PC-9 (cell line): ENCODE data around the gene PDE4D. TPM values are rescaled to one million over a fixed set of nuclear protein-coding genes. Genes with fewer than 3 reads are reported as not detected.

Source experiments
- BruUV-seq: library from RNA; stranded (reverse); fragments of 400-500 nt; replicated peaks from 2 replicates; lab custom pipeline; 2021; lab: Mats Ljungman, UMichigan
- CTCF ChIA-PET: fragments of 300-600 bp; sonication (Branson Sonifier 250); formaldehyde crosslinking; loops from one replicate; lab custom pipeline; 2022; ENCODE audit warnings: antibody characterized with exemption; lab: Charles Lee
- POLR2A ChIA-PET: fragments of 300-600 bp; sonication (Branson Sonifier 250); formaldehyde crosslinking; loops from one replicate; lab custom pipeline; 2022; ENCODE audit warnings: antibody characterized with exemption; ENCODE audit not compliant: unreplicated experiment; lab: Charles Lee
- DNase-seq, 2 experiments: peaks; one replicate each; pipeline versions ENCODE4 v3.0.0 to v3.0.0-alpha.2; 2015 to 2022; ENCODE audit warnings: mixed read lengths in 1 of 2
- H2AFZ ChIP-seq: fragments of 200-600 bp; sonication (generic); 2 replicates; pipeline ENCODE4 v1.8.1; 2017; ENCODE audit warnings: antibody characterized with exemption
- H3F3A ChIP-seq: fragments of 200-600 bp; sonication (generic); 2 replicates; pipeline ENCODE4 v1.8.1; 2017; ENCODE audit warnings: antibody characterized with exemption, mild to moderate bottlenecking, low read depth; ENCODE audit not compliant: insufficient read depth
- H3K27ac ChIP-seq: fragments of 200-600 bp; sonication (generic); 2 replicates; pipeline ENCODE4 v1.6.1; 2016; ENCODE audit warnings: mixed run types
- H3K27me3 ChIP-seq: fragments of 200-600 bp; sonication (generic); 2 replicates; pipeline ENCODE4 v1.6.1; 2016; ENCODE audit warnings: low read depth, mixed run types; ENCODE audit not compliant: insufficient read depth
- H3K36me3 ChIP-seq: fragments of 200-600 bp; sonication (generic); 2 replicates; pipeline ENCODE4 v1.6.1; 2016; ENCODE audit warnings: low read depth, mixed run types
- H3K4me1 ChIP-seq: fragments of 200-600 bp; sonication (generic); replicated peaks from 2 replicates; pipeline ENCODE4 v1.6.1; 2016; ENCODE audit warnings: mixed run types; ENCODE audit not compliant: insufficient read depth
- H3K4me2 ChIP-seq: fragments of 200-600 bp; sonication (generic); 2 replicates; pipeline ENCODE4 v1.6.1; 2017; ENCODE audit warnings: mixed run types
- H3K4me3 ChIP-seq: fragments of 200-600 bp; sonication (generic); 2 replicates; pipeline ENCODE4 v1.6.1; 2016; ENCODE audit warnings: mixed run types
- H3K79me2 ChIP-seq: fragments of 200-600 bp; sonication (generic); 2 replicates; pipeline ENCODE4 v1.6.1; 2017; ENCODE audit warnings: low read depth, mixed run types
- H3K9me2 ChIP-seq: fragments of 200-600 bp; sonication (generic); 2 replicates; pipeline ENCODE4 v1.8.1; 2017; ENCODE audit warnings: mild to moderate bottlenecking; ENCODE audit not compliant: insufficient read depth
- H3K9me3 ChIP-seq: fragments of 200-600 bp; sonication (generic); 2 replicates; pipeline ENCODE4 v1.8.1; 2016; ENCODE audit warnings: low read depth; ENCODE audit not compliant: insufficient read depth
- H4K20me1 ChIP-seq: fragments of 200-600 bp; sonication (generic); 2 replicates; pipeline ENCODE4 v1.8.1; 2017; ENCODE audit not compliant: insufficient read depth
- EZH2 ChIP-seq: fragments of 200-600 bp; sonication (generic); IDR thresholded peaks from 2 replicates; pipeline ENCODE4 v1.8.0; 2017; ENCODE audit warnings: antibody characterized with exemption, low read depth
- intact Hi-C: fragments of 100-400 bp; cut with micrococcal nuclease; formaldehyde crosslinking; loops from one replicate; pipeline ENCODE4 v1.10.0; 2022; ENCODE audit not compliant: unreplicated experiment
- total RNA-seq: library from RNA; stranded (reverse); gene quantifications from 2 replicates; pipeline ENCODE4 v1.2.3, GENCODE V29; 2021
- TF ChIP-seq, protein P1 (sequence below): fragments of 200-600 bp; sonication (generic); conservative IDR thresholded peaks from 2 replicates; pipeline ENCODE4 v1.6.1; 2017; ENCODE audit warnings: mixed run types, antibody characterized with exemption, mild to moderate bottlenecking, moderate library complexity

PDE4D gene
- total RNA-seq, 1 experiment from 2014 or later = 9.8 TPM

DNA sequence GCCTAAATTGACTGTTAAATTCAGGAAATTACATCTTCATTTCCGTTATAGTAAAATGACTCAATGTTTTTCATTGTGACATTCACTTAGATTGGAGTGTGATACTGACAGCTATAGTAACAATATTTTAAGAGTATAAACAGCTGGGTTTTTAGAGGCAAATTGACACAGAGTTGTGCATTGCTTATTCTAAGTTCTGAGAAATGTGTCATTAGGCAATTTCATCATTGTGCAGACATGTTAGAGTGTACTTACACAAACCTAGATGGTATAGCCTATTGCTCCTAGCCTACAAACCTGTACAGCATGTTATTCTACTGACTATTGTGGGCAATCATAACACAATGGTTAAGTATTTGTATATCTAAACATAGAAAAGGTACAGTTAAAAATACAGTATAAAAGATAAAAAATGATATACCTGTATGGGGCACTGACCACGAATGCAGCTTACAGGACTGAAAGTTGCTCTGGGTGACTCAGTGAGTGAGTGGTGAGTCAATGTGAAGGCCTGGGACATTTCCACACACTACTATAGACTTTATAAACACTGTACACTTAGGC, 132.7 kb downstream of the PDE4D start:
- POLR2A ChIA-PET = interaction anchor here (0.7 kb wide), 2 partner anchors 117 to 157 kb away, joined by 3 read pairs; no protein-coding TSS in a partner anchor
- Histone ChIP-seq H3K4me3 (peak overlapping the region; percentile 36; the same call in 1 of the 2 replicates), H4K20me1 (no peaks in the 10 kb centered on the region), H3K9me3 (no peaks in the 10 kb centered on the region; the same call in 1 of the 2 replicates), H3K36me3 (no peaks in the 10 kb centered on the region), H2AFZ (no peak overlapping the region; the same call in 1 of the 2 replicates), H3K4me2 (peak overlapping the region; percentile 83), H3K4me1 (peaks cover 52% of the 10 kb centered on the region), H3K9me2 (0 out of 2 replicates have a peak, but pooled peaks cover 4% of the 10 kb centered on the region), H3F3A (peaks cover 28% of the 10 kb centered on the region), H3K27ac (peak overlapping the region; percentile 95), H3K79me2 (peaks cover 41% of the 10 kb centered on the region; the same call in 1 of the 2 replicates), H3K27me3 (no peaks in the 10 kb centered on the region)
- CTCF ChIA-PET = no interaction called here
- DNase-seq = peak in 1 of 2 experiments; percentile 82
- intact Hi-C loops = no loop called here
- no TSS peak for BruUV-seq
- TF ChIP-seq, protein P1, sequence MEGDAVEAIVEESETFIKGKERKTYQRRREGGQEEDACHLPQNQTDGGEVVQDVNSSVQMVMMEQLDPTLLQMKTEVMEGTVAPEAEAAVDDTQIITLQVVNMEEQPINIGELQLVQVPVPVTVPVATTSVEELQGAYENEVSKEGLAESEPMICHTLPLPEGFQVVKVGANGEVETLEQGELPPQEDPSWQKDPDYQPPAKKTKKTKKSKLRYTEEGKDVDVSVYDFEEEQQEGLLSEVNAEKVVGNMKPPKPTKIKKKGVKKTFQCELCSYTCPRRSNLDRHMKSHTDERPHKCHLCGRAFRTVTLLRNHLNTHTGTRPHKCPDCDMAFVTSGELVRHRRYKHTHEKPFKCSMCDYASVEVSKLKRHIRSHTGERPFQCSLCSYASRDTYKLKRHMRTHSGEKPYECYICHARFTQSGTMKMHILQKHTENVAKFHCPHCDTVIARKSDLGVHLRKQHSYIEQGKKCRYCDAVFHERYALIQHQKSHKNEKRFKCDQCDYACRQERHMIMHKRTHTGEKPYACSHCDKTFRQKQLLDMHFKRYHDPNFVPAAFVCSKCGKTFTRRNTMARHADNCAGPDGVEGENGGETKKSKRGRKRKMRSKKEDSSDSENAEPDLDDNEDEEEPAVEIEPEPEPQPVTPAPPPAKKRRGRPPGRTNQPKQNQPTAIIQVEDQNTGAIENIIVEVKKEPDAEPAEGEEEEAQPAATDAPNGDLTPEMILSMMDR = no peak
- no peak for TF ChIP-seq EZH2

DNA sequence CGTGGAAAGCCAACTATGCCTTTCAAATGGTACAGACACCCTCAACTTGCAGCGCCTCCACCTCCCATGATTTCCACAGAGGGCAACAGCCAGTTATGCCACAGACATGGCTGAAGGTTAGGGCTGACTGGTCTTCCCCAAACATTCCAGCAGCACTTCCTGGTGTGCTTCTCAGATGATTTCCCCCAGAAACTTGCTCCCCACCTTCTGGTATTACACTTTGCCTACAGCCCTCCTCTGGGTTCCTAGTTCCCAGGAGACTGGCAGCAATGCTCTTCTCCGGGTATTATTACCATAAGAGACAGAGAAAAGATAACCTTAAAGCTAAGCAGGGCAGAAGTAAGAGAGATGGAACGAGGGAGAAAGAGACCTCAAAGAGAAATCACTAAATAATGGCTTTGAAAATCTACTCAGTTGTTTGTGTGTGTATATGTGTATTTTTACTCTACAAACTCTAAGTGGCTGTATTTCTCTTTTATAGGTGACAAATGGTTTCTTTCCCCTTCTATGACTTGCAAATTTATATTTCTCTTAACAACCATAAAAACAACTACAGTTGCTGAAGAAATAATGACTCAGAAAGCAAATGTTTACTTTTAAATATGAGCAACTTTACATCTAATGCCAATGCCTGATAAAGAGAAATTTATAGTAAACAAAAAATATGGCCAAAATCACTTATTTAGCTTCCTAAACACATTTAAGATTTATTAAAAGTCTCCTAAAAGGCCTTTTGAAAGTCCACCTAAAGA, 133.8 kb downstream of the PDE4D start:
- POLR2A ChIA-PET = interaction anchor here (0.7 kb wide), 1 partner anchor 38 kb away, joined by 7 read pairs; no protein-coding TSS in a partner anchor
- Histone ChIP-seq H2AFZ (peak overlapping the region; percentile 80), H3K4me2 (peak overlapping the region; percentile 83), H3K79me2 (peaks cover 37% of the 10 kb centered on the region; the same call in 1 of the 2 replicates), H4K20me1 (no peaks in the 10 kb centered on the region), H3K36me3 (no peaks in the 10 kb centered on the region), H3K4me1 (peaks cover 47% of the 10 kb centered on the region), H3K9me3 (no peaks in the 10 kb centered on the region; the same call in 1 of the 2 replicates), H3K9me2 (0 out of 2 replicates have a peak, but pooled peaks cover 4% of the 10 kb centered on the region), H3K4me3 (peak overlapping the region; percentile 6; the same call in 1 of the 2 replicates), H3F3A (peaks cover 28% of the 10 kb centered on the region), H3K27ac (peak overlapping the region; percentile 95), H3K27me3 (no peaks in the 10 kb centered on the region)
- CTCF ChIA-PET = no interaction called here
- DNase-seq = peak; percentile 18 to 76
- TSS peak; percentile 66 for BruUV-seq
- TF ChIP-seq EZH2 = no peak
- TF ChIP-seq, protein P1 = no peak
- intact Hi-C loops = no loop called here

DNA sequence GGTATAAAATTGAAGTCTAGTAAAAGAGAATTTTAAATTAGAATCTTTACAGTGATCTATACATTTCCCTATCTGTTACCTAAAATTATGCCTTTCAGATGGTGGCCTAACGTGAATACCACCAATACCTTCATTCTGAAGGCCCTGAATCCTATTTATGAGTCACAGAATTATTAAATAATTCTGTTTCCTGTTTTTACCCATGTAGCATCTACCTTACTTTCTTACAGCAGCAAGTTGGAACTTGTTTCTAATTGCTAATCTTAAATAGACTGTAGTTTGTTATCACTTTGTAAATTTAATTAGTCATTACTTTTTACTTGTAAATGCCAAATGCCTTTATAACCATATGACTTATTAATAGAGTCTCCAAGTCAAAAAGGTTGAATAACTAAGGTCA, 135.0 kb downstream of the PDE4D start:
- Histone ChIP-seq H3K36me3 (no peaks in the 10 kb centered on the region), H3K27me3 (no peaks in the 10 kb centered on the region), H4K20me1 (no peaks in the 10 kb centered on the region), H3K9me2 (0 out of 2 replicates have a peak, but pooled peaks cover 4% of the 10 kb centered on the region), H3K79me2 (peaks cover 37% of the 10 kb centered on the region; the same call in 1 of the 2 replicates), H3K9me3 (no peaks in the 10 kb centered on the region; the same call in 1 of the 2 replicates), H2AFZ (no peak overlapping the region), H3K4me3 (no peak overlapping the region), H3F3A (peaks cover 20% of the 10 kb centered on the region), H3K4me2 (no peak overlapping the region), H3K27ac (no peak overlapping the region; the same call in 1 of the 2 replicates), H3K4me1 (peaks cover 37% of the 10 kb centered on the region)
- intact Hi-C loops = no loop called here
- ChIA-PET CTCF (no interaction called here), POLR2A (no interaction called here)
- no TSS peak for BruUV-seq
- no peak for DNase-seq
- TF ChIP-seq EZH2 = no peak
- TF ChIP-seq, protein P1 = no peak
